B cell (primary cell): ENCODE results near the gene TRIP13.

ENCODE experiments used
- CTCF ChIP-seq: fragments of 200-600 bp; IDR thresholded peaks from one replicate; pipeline ENCODE4 v1.8.0; 2022; ENCODE audit warnings: antibody characterized with exemption, mild to moderate bottlenecking
- EZH2 ChIP-seq: IDR thresholded peaks from 2 replicates; pipeline ENCODE4 v1.6.1; 2012; ENCODE audit warnings: borderline replicate concordance, low read depth, mild to moderate bottlenecking, moderate library complexity, low read length; ENCODE audit not compliant: insufficient read depth, poor library complexity, severe bottlenecking

GRCh38 chr5:852431-853401 is 40.0 kb upstream of the TRIP13 start:
- TF ChIP-seq CTCF (no peak), EZH2 (no peak)
